ENCODE measurements around the gene TKT.

GRCh38 chr3:53234841-53235232, 21.0 kb downstream of the TKT start:
- TF ChIP-seq, protein P1, sequence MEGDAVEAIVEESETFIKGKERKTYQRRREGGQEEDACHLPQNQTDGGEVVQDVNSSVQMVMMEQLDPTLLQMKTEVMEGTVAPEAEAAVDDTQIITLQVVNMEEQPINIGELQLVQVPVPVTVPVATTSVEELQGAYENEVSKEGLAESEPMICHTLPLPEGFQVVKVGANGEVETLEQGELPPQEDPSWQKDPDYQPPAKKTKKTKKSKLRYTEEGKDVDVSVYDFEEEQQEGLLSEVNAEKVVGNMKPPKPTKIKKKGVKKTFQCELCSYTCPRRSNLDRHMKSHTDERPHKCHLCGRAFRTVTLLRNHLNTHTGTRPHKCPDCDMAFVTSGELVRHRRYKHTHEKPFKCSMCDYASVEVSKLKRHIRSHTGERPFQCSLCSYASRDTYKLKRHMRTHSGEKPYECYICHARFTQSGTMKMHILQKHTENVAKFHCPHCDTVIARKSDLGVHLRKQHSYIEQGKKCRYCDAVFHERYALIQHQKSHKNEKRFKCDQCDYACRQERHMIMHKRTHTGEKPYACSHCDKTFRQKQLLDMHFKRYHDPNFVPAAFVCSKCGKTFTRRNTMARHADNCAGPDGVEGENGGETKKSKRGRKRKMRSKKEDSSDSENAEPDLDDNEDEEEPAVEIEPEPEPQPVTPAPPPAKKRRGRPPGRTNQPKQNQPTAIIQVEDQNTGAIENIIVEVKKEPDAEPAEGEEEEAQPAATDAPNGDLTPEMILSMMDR (conservative IDR thresholded peaks at IDR 0.05; ENCODE audit: low read depth, low read length) = no peak
- TF ChIP-seq EZH2 (IDR thresholded peaks at IDR 0.05; ENCODE audit: borderline replicate concordance, low read depth, low read length, poor library complexity, severe bottlenecking) = no peak

All from A673 (cell line).